ENCODE data around the gene PCDHGB2.

GRCh38 chr5:141382469-141383294 is 22.9 kb downstream of the PCDHGB2 start, which contains the start of gene PCDHGA7:
- TF ChIP-seq CTCF (conservative IDR thresholded peaks at IDR 0.05; ENCODE audit: low read length) (no peak), EZH2phosphoT487 (IDR thresholded peaks at IDR 0.05; ENCODE audit: borderline replicate concordance) (no peak)

Data from Loucy (cell line).